Placental epithelial cell (primary cell): Measurements from ENCODE around the gene GMPS. TPM values are rescaled to one million over a fixed set of nuclear protein-coding genes. Genes with fewer than 3 reads are reported as not detected.

Source experiments
- total RNA-seq: library from RNA; depleted of rRNA; stranded (reverse); fragments of >200 nt; gene quantifications from 2 replicates; pipeline ENCODE4 v1.2.3, GENCODE V29; 2012

Gene GMPS
- 34.5 and 46.4 TPM in 2 replicates for total RNA-seq

GRCh38 chr3:155870133-155870944 is at the start of gene GMPS:
Gene GMPS, plus strand, starts transcription at chr3:155870650. Its CDS starts 221 bp downstream, at chr3:155870871.

DNA sequence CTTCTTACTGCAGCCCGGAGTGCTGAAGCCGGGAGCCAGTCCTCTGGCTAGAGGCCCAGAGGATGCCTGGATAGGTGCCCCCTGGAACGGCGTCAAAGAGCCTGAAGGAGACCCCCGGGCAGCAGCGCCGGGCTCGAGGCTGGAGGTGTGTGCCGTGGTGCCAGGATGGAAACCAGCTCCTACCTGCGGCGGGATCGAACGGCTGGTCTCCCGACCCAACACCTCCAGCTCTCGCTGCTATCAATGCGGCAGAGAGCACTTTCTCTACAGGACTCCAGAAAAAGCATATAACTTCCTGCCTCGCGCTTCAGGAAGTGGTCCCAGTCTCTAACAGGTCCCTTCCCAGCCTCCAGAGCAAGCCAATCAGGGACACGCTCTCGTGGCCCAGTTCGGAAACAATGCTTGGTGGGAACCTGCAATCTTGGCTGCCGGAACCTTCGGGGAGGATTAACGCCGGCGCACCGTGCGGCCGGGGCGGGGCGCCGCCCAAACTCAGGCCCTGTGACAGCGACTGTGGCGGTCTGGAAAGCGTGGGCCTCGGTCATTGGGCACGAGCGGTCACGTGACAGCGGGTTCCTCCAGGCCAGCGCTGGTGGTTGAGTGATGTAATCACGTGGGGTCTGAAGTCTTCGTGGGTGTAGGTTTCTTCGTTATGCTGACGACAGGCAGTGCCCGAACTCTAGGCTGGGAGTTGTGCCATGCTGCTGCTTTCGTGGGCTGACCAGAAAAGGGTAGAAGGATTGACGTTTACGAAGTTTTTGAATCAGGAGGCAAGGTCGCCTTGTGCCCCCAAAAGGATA is 16.1 kb upstream of the GMPS start, which contains the start of gene SLC33A1:
SLC33A1 (minus strand) TSS at position 287 of the 800 bp plus-strand sequence. CDS start 430 bp downstream, outside the sequence.

Other genes with a start within 250 kb of the GMPS start
- not detected in 2 replicates for gene PLCH1, start 125.6 kb upstream of the GMPS start, total RNA-seq
- gene C3orf33, start 64.4 kb upstream of the GMPS start, total RNA-seq, result 0.39 and 0.98 TPM in 2 replicates
- gene SLC33A1, start 16.2 kb upstream of the GMPS start, total RNA-seq, result 27.1 and 61.6 TPM in 2 replicates
- gene KCNAB1, start 249.9 kb downstream of the GMPS start, total RNA-seq, result under 0.01 and 0.54 TPM in 2 replicates